CD4-positive, alpha-beta T cell treated with Interleukin-12 subunit alpha and Interleukin-12 subunit beta, for 1 hour (primary cell): Measurements from ENCODE around the gene SLU7.
A peak's percentile ranks its signal among the peaks of the same experiment; 100 is the strongest.
"Not testable (repeated sequence)": the region's sequence is repeated elsewhere in the genome, so short reads cannot be mapped to it uniquely, and the experiment has no call there.

Experiments used
- DNase-seq: peaks from one replicate; pipeline ENCODE4 v3.0.0-alpha.2; 2020

The SLU7 gene

DNA sequence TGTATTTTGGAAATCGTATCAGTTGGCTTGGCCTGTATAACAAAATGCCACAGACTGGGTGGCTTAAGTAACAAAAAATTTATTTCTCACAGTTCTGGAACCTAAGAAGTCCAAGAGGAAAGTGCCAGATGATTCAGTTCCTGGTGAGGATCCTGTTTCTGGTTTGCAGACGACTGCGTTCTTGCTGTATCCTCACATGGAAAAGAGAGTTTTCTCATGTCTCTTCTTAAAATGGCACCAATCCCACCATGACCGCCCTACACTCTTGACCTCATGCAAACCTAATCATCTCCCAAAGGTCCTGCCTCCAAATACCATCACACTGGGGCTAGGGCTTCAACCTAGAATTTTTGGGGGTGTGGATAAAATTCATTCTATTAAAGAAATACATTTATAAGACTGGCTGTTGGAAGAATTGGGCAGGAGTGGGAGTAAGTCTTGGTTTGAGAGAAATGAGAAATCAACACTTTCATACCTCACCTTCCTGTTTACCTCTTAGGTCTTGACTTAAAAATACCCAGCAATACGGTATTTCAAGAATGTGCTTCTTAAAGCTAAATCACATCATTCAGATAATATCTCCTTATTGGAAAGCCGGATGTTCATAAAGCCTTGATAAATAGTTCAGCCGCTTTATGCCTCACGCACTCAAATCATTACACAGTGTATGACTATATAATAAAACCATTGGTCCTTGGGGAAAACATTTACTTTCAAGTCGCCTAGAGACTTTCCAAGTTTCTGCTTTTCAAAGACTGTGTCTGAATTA is 31.5 kb upstream of the SLU7 start:
- no peak for DNase-seq

DNA sequence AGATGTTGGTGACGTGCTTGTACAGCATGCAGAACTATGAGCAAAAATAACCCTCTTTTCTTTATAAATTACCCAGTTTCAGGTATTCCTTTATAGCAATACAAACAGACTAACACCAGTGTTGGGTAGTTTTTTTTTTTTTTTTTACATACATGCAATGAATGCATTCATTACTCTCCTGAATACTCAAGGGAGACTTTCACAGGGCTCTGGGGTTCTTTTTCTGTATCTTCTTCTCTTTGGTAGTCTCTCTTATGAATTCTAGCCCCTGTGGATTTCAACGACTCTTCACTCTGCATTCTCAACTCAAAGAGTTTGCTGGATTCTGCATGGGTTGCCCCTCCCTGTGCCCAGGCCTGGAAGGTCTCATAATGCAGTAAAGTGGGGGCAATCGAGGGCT is 30.6 kb upstream of the SLU7 start:
- DNase-seq: no peak

DNA sequence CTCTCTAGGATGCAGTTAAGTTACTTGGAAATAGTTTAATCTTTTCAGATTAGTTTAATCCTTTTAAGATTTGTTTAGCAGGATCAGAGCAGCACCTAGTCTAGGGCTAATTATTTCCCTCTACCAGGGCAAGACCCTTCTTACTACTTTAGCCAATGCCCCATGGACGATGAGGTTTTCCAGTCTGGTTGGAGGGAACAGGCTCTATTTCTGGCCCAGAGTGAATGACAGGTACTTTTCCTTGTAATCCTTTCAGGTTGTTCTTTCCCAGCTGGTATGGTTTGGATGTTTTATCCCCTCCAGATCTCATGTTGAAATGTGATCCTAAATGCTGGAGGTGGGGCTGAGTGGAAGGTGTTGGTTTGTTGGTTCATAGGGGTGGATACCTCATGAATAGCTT is 30.0 kb upstream of the SLU7 start:
- DNase-seq: no peak

DNA sequence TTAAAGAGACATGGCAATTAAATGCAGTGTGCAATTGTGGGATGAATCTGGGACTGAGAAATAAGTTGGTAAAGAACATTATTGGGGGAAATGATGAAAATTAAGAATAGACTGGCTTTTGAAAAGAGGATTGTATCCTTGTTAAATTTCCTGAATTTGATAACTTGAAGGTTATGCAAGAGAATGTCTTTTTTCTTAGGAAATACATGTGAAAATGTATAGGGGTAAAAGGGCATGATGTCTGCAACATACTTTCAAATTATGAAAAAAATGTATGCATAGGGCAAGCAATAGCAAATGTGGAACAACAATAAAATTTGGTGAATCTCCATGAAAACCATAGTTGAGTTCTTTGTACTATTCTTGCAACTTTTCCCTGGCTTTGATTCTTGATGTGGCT is 26.9 kb upstream of the SLU7 start:
- no peak for DNase-seq

DNA sequence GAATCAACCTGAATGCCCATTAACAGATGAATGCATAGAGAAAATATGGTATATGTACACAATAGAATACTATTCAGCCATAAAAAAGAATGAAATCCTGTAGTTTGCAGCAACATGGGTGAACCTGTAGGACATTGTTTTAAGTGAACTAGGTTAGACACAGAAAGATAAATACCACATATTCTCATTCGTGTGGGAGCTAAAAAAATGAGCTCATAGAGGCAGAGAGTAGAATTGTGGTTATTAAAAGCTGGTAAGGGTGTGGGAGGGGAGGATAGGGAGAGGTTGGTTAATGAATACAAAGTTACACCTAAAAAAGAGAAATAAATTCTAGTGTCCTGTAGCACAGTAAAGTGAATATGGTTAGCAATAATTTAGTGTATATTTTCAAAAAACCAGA is 26.3 kb upstream of the SLU7 start:
- no peak for DNase-seq

DNA sequence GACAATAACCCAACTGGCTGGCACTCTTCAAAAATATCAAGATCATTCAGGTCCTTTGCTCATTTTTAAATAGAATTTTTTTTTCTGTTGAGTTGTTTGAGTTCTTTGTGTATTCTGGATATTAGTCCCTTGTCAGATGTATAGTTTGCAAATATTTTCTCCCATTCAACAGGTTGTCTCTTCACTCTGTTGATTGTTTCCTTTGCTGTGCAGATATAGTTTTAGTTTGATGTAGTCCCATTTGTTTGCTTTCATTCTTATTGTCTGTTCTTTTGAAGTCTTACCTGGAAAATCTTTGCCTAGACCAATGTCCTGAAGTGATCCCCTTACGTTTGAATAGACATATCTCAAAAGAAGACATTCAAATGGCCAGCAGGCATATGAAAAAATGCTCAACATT is 25.5 kb upstream of the SLU7 start:
- no peak for DNase-seq

DNA sequence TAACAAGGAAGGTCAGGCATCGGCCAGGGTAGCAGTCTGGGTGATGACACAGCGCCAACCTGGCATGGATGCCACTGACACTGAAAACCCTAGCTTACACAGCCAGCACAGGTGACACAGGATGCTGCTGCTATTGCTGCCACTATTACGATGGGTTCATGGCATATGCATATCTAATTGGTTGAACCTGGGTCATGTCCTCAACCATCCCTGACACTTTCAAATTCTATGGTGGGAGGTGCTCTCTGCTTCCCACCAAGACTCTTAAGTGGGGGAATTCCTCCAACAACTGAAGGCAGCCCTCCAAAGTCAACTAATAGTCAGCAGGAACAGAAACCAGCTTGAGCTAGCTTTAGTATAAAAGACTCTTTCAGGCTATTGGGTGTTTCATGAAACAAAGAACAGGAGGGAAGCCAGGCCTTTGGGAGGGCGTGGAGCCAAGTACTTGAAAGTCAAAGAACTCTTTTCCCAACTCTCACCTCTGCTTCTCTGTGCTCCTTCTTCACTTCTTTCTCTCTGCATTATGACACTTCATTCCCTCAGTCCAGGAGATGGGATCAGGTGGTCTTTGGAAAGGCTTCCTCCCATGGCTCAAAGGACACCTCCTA is 24.0 kb upstream of the SLU7 start:
- no peak for DNase-seq

DNA sequence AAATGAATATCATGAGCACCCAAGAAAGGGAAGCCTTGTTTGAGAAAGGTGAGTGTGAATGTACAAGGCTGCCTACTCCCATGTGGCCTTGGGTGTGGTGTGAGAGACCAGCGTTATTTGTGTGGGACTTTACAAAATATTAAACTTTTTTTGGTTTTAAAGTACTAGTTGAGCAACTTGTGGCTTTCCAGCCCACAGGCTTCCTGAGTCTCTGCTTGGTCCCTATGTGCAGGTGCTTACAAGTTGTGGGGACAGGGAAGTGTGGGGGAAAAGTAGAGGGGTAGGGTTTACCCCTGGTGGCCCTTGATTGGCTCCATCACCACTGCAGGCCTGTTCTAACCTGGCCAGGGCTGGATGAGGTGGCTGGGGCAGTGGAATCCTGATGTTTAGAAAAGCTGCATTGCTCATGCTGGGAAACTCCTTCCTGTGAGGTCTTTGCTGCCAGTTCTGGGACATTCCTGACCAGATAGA is 22.5 kb upstream of the SLU7 start:
- DNase-seq: no peak

DNA sequence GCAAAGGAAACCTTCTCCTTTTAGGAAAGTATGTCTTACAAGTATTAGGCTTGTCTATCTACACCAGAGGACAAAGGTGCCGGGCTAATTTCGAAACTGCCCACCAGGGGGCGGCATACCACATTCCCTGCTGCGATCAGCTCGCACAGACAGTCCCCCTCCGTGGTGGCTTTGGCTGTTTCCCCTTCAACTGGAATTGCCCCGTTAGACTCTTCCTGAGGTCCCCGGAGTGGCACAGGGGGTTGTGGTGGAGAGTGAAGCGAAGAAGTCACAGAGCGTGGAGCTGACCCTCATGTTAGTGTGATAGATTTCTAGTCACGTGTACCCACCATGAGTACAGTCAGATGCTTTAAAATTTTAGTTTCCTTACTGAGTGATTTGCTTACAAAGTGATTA is 20.3 kb upstream of the SLU7 start:
- DNase-seq: peak; percentile 89

DNA sequence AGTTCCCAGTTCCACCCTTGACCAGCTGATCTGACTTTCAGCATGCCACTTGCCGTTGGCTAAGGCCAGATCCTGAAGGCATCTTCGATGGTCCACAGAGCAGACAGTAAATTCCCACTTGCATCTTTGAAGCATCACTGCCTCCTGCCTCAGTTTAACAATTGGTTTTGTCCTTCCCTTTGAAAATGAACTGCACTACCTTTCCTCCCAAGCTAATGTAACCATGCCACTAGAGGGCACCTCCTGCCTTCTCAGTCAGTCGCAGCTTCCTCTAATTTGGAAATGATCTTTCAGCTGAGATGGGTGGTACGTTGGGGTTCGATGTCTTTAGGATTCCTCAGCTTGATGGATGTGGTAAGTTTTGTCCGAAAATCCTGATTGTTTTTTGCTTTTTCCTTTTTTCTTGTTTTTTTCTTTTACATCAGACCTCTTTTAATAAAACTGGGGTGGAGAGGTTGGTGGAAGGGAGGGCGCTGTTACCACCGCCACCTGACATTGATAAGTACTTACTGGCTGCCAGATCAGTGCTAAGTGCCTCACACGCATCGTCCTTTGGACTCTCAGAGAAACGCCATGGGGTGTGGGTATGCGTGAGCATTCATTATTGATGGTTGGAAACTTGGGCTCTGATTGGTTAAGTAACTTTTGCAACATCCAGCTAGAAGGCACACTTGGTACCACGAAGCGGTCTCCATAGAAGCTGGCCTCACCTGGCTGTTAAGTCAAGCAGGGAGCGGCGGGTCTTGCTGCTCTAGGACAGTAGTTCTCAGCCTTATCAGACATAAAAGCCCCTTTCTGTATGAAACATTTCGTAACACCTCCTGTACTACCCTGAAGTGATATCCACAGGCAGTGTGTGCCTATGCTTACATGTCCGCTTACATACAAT is 19.7 kb upstream of the SLU7 start:
- peak; percentile 75 for DNase-seq

DNA sequence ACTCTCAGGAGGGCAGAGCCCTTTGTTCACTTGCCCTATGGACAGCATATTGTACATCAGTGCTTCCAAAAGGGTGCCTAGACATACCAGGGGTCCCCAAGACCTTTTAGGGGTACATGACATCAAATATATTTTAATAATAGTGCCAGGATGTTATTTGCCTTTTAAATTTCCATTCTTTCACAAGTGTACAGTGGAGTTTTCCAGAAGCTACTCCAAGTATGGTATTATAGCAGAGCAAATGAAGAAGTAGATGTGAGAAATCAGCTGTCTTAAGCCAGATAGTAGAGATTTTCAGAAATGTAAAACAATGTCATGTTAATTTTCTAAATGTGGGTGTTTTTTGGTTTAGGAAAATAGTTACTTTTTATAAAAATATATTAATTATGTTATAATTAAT is 18.4 kb upstream of the SLU7 start:
- no peak for DNase-seq

DNA sequence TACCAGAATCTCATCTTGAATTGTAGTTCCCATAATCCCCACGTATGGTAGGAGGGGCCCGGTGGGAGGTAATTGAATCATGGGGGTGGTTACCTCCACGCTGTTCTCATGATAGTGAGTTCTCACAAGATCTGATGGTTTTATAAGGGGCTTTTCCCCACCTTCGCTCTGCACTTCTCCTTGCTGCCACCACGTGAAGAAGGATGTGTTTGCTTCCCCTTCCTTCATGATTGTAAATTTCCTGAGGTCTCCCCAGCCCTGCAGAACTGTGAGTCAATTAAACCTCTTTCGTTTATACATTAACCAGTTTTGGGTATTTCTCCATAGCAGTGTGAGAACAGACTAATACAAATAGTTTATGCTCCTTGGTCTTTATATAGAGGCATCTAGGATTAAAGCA is 17.8 kb upstream of the SLU7 start:
- not testable (repeated sequence) for DNase-seq

DNA sequence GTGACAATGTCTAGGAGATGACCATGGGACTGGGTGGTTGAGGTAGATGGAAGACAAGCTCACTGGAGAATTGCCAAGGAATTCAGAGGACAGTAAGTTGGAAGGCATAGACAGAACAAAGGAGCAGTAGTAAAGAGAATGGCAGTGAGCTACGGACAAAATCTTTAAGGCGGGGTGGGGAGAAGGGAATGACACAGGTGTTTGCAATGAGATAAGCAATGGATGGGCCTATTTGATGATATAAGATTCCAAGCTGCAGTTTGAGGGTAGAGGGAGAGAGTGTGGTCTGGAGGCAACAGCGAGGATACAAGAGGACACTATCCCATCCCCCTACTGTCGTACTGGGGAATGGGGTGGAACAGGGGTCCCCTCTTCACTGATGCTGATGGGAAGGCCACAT is 17.1 kb upstream of the SLU7 start:
- DNase-seq: no peak

DNA sequence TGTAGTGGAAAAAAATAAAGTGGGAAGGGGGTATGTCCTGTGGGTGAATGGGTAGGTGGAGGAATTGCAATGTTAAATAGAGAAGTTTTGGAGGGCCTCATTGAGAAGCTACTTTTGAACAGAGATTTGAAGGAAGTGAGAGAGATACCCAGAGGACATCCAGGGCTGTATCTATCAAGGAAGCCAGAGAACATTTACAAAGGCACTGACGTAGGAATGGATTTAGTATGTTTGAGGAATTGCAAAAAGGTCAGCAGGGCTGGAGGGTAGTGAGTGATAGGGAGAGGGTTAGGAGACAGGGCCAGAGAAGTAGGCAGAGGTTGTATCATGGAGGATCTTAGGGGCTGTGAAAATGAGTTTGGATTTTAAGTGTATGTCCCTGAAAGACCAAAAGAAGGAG is 16.7 kb upstream of the SLU7 start:
- no peak for DNase-seq

DNA sequence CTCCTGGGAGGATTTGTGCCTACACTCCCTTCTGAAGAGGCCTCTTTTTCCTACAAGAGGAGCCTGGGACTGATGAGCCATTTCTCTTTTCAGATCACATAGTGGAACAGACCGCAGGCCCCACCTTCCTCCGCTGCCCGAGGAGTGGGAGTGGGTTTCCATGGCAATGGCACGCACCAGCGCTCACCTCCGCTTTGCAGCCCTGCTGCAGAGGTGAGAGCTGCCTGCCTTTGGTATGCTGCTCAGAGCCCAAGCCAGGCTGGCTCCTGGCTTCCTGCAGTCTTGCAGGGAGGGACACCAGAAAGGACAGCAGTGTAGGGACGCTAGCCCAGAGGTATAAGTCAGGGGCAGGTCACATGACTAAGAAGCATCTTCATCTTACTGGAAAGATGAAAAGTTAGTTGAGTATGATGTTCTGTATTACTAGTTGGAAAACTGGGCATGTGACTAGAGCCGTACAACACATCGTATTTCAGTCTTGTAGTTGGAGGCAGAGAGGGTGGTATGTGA is 15.2 kb upstream of the SLU7 start:
- no peak for DNase-seq

DNA sequence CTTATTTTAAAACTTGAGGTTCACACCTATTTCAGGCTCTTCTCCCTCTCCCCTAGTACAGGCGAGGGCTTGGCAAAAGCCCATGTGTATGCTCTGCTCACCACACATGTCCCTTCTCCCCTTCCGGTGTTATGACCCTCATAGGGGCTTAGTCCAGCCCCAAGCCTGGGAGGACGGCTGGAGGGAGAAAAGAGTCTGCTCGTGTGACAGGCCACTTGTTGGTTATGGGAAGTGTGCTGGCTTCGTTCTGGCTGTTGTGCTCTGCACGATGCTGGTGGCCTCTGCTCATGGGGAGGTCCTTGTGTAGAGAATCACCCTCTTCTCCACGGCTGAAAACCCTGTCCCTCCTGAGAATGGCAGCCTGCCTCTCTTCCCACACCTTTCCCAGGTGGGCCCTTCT is 13.9 kb upstream of the SLU7 start:
- DNase-seq: no peak

DNA sequence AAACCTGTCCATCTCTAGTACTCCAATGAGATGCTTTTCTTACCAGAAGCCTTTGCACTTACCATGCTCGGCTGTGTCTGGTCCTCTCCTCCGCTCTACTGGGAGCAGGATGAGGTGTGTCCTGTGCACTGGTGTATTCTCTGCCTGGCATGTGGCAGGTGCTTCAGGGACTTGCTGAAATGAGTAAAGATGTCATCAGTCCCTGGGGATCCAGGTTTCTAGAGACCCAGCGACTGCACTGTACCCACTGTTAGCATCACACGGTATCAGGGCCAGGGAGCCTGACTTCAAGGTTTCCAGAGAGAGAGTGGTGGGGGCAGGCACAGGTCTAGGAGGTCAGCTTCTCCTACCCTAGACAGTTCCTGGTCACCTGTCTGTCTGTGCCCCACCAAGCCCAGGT is 13.3 kb upstream of the SLU7 start:
- DNase-seq: no peak

DNA sequence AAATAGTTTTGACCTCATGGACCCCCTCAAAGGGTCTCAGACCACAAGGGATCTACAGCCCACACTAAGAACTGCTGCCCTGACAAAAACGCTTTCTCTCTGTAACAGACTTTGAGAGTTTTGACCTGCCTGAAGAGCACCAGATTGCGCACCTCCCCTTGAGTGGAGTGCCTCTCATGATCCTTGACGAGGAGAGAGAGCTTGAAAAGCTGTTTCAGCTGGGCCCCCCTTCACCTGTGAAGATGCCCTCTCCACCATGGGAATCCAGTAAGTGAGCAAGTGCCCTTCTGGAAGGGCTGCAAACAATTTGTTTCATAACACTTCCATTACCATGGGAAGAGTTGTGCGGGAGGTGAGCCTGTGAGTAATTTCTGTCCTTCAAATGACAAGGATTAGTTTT is 8.7 kb upstream of the SLU7 start:
- DNase-seq: no peak

DNA sequence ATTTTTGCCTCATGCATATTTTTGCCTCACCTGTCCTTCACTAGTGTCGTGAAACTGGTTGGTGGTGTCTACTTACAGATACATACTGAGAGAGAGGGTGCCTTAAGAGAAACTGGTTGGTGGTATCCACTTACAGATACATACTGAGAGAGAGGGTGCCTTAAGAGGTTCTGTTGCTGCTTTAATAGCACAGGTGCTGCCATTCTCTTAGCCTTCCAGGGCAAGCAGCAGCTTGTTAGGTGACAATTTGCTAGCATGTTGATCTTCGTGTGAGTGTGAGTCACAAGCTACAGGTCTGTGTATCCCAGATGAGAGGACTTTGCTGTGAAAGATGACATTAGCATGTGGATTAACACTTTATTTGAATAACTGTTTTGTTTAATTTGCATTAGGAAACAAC is 4.2 kb upstream of the SLU7 start:
- DNase-seq: peak; percentile 12

DNA sequence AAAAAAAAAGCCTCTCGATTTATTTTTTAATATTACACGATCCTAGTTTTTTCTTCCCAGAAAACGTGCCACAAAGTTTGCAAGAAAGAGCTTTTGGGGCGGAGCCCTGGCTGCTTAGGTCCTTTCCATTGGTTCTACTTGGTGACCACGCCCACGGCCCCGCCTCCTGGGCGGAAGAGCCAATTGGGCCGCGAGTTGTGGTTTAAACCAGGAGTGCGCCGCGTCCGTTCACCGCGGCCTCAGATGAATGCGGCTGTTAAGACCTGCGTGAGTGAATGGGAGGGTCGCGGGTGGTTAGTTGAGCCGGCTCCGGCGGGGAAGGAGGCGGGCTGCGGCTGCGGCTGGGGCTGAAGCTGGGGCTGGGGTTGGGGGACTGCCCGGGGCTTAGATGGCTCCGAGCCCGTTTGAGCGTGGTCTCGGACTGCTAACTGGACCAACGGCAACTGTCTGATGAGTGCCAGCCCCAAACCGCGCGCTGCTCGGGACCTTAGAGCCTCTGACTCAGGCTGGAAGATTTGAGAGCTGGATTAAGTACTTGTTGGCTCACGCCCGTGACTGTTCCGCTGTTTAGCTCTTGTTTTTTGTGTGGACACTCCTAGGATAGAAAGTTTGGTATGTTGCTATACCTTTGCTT is 2.9 kb upstream of the SLU7 start, which contains the start of gene PTTG1:
Gene PTTG1, plus strand, starts transcription at position 231 of the 634 bp plus-strand sequence. CDS start 458 bp downstream, outside the sequence.
- DNase-seq: peak; percentile 93

DNA sequence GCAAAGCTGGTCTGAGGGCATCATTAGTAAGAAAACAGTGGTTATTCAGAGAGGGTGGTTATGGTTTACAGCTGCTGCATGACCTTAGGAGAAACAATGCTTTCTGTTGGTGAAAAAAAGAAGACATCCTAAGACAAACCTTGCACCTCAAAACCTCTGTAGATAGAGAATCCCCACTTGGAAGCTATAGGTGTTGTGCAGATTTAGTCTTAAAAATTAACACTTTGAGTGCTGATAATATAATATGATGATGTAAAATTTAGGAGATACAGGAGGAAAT is 1.4 kb upstream of the SLU7 start:
- DNase-seq: no peak

DNA sequence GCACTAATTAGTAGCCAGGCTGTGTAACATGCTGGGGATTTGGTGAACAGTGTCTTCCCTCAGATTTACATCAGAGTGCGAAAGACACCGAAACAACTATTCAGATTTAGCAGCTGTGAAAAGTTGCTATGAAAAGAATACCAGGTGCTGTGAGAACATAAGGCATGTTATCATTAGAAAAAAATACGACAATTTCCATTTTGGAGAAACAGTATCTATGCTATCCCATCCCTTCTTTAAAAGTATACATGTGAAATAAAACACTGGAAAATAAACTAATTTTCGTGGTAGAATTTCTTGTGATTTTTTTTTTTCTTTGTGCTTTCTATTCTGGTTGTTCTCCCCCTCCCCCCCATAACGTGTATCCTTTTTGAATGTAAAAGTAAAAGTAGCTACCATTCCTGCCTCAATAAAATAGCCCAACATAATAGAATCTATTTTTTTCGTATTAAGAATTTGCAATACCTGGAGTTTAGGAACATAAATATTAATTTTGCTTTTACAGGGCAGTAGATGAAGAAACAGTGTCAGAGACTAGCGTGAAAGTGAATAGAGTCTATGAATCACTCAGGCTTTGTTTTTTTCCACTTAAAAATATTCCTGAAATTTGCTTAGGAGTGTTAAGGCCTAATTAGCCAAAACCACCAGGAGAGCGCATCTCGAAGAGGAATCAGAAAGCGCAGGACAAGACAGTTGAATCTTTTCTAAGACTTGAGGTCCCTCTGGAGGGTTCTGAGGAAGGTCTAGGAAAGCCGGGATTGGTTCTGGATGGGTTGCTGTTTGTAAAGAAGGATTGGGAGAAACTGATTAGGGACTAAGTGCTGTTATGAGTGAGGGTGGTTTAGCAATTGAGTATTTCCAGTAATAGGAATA is 813 bp upstream of the SLU7 start:
- peak; percentile 7 for DNase-seq
